GM12872 (cell line): Measurements from ENCODE around the gene TMC1.

Source experiments
- TF ChIP-seq, protein P1 (sequence below): IDR thresholded peaks from 3 replicates; pipeline ENCODE4 v1.5.1; 2011; ENCODE audit warnings: low read depth, mild to moderate bottlenecking, low read length, moderate library complexity; ENCODE audit not compliant: insufficient read depth

The TMC1 gene

DNA sequence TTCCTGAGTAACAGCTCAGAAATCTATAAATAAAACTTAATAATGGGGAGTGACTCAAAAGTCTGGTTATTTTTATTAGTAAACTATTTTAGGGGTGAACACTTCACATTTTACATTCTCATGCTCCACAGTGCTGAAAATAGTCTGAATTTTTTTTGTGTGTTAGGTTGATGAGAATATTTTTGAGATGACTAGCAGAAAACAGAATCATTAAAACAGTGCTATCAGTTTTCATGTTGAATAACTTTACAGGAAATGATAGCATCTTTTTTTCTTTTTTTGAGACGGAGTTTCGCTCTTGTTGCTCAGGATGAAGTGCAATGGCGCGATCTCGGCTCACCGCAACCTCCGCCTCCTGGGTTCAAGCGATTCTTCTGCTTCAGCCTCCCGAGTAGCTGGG, 60.3 kb downstream of the TMC1 start:
- TF ChIP-seq, protein P1, sequence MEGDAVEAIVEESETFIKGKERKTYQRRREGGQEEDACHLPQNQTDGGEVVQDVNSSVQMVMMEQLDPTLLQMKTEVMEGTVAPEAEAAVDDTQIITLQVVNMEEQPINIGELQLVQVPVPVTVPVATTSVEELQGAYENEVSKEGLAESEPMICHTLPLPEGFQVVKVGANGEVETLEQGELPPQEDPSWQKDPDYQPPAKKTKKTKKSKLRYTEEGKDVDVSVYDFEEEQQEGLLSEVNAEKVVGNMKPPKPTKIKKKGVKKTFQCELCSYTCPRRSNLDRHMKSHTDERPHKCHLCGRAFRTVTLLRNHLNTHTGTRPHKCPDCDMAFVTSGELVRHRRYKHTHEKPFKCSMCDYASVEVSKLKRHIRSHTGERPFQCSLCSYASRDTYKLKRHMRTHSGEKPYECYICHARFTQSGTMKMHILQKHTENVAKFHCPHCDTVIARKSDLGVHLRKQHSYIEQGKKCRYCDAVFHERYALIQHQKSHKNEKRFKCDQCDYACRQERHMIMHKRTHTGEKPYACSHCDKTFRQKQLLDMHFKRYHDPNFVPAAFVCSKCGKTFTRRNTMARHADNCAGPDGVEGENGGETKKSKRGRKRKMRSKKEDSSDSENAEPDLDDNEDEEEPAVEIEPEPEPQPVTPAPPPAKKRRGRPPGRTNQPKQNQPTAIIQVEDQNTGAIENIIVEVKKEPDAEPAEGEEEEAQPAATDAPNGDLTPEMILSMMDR = no peak

DNA sequence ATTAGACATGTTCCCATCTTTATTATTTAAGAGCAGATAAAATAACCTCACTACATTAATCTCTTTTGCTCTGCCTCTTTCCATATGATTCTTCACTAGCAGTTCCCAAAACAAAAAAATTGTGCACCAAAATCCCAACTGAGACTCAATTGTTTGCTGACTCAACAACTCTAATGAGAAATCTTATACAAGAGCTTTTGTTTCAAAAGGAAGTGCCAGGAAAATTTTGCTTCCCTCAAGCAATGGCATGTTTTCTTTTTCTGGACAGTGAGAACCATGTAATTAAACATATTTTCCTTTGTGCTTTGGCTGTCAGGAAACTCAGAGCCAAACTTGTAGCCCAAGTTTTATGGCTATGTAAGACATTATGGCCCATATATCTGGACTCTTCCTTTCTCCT, 62.0 kb downstream of the TMC1 start:
- TF ChIP-seq, protein P1 = no peak

DNA sequence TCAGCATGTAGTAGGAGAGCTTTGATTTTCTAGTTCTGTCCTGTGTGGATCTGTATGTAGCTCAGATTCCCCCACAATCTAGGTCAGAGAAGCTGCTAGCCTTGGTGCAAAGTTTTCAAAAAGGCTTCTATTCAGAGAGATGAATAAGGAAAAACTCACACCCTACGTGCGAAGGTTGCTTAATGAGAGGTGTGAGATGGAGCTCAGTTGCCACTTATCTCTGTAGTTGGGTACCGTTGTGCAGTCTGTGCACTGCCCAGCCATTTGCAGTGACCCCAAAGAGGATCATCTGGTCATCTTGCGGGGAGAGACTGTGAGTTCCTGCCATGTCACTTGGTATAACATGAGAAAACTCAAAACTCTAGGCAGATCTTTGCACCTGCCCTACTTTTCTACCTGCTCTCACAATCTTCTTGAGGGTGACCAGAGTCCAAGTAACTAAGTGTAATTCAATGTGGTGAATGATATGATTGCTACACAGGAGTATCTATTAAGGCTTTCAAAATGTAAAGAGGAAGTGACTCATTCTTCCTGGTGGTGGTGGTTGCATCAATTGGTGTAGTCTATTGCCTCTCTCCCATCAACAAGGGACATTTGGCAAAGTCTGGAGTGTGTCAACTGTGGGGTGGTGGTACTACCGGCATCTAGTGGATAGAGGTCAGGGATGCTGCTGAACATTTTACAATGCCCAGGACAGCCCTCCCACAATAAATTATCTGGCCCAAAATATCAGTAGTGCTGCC, 65.2 kb downstream of the TMC1 start:
- TF ChIP-seq, protein P1 = no peak

DNA sequence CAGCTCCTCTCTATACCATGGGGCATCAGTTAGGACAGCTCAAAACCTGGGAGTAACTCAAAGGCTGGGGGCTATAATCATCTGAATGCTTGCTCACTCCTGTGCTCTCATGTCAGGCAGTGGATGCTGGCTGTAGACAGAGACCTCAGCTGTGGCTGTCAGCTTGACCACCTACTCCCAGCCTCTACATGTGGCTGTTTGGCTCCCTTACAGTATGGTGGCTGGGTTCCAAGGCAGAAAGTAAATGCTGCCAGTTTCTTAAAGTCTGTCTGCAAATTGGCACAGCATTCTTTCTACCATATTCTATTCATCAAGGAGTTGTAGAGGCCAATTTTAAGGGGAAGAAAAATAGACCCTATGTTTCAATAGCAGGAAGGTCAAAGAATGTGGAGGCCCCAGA, 66.9 kb downstream of the TMC1 start:
- TF ChIP-seq, protein P1 = no peak

DNA sequence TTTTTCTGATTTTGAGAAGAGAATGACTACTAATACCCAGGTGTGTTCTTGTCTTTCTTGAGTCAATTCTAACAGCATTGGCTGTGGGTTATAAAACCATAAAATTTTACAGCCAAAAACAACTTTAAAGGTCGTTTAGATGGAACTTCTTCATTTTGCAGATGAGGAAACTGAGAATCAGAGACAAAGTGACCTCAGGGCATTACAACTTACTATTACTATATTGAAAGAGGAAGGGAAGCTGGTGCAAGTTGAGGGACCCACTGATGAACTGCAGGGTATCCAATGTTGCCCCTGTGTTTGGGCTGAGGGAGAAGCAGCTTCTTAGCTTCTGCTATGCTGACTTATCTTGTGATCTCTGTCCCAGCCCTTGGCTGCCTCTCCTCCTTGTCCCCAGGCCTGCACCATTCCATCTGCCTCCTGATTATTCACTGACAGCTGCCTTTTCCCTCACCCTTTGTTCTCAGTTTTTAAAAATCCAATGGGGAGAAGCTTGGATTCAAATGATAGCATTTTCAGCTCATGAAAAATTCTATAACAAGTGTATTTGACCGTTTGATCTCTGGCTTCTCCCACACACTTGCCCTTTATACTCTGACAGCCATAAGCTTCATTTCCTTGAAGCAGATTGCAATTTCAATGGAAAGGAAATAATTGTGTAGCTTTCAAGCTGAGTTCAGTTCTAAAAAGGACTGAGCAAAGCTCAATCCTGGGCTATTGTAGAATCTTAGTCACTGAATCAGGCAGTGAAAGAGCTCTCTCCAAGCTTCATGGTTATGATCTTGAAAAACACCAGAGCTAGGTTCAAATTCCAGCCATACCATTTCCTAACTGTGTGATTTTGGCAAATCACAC, 68.5 kb downstream of the TMC1 start:
- TF ChIP-seq, protein P1 = no peak

DNA sequence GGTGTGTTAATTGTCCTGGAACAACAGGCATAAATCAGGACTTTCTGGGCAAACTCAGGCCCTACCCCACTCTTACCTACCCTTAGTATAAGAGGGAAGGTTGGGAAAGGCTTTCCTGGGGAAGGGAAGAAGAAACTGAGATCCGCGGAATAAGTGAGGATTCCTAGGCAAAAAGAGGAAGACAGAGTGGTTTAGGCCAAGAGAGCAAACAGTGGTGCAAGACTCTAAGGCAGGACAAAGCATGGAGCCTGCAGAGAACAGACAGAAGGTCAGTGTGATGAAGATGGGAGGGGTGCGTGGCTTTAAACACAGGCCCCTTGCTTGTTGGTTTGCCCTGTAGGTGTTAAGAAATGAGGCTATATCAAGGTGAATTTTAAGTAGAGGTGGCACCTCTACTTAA, 69.4 kb downstream of the TMC1 start:
- TF ChIP-seq, protein P1 = no peak

DNA sequence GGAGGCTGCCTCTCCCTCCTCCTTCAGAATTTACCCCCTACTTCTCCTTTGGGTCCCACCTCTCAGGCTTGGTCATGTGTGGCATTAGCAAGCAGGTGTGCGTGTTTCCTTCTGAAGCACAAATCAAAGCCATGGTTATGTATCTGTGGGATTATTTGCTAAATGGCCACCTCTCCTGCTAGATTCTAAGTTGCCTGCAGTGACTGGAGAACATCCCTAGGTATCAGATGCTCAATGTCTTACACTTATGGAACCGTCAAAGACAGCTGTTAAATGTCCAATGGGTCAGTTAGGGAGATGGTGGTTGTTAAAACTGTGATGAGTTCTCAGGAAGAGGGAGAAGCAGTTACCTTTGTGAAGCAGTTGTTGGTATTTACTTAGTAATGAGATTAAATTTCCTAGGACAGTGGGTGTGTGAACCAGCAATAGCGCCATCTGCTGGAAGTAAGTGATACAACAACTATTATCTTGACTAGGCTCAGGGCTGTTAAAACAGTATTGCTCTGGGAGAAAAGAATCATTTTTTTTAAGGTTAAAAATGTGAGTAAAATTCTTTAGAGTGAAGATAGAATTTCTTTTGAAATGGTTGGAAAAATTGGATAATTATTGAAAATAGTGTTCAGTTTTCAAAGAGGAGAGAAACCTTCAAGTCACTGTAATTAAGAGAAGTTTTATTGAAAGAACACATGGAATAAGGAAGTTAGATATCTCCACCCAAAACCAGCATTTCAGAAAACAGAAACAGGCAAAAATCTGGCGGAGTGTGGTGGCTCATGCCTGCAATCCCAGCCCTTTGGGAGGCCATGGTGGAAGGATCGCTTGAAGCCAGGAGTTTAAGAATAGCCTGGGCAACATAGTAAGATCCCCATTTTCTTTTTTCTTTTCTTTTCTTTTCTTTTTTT, 71.3 kb downstream of the TMC1 start:
- TF ChIP-seq, protein P1 = peak; percentile 52
